Peyer's patch (tissue), 4 donors: Measurements from ENCODE around the gene SORBS2.

ENCODE experiments used
- POLR2A ChIP-seq, 2 donors: fragments of 450-650 bp; IDR thresholded peaks; one replicate each; pipeline ENCODE4 v1.5.1; 2017; ENCODE audit warnings: antibody characterized with exemption in 2 of 2, mild to moderate bottlenecking in 2 of 2, moderate library complexity in 2 of 2
- TF ChIP-seq, protein P1 (sequence below), 6 experiments: fragments of 450-650 bp in 4 of 6; fragments of 200-600 bp in 2 of 6; sonication (generic) in 1 of 6; IDR thresholded peaks; one replicate each; pipeline ENCODE4 v1.5.1; 2017 to 2019; ENCODE audit warnings: antibody characterized with exemption in 6 of 6, mild to moderate bottlenecking in 3 of 6, moderate library complexity in 1 of 6

DNA sequence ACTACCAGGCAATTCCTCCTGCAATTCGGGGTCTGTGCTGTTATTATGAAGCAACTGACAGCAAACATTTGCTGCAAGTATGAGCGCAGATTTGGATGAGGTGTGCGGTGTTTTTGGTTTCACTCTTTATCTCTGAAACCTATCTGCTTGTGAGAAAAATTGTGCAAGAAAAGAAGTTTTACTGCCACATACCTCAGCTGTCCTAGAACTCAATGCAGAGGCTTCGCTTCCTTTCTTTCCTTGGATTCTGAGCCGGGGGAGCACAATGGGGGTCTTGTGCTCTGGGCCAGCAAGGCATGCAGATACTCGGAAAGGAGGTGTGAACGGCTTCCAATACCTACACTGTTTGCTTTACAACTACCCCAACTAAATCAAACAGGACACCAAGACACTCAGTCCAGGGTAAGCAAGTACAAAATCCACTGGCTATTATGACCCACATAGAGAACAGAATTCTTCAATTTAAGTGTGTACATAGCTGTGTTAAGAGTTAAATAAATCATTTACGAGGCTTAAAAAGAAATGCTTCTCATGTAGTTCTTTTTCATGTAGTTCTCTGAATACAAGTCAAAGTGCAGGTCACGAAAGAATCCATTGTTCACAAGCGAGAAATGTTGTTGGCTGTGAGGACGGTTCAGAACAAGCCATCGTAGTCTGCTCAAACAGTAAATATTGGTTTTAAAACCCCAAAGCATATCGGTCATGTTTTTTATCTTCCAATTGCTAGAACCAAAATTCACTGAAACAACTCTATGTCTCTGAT, 1.1 kb downstream of the SORBS2 start:
- TF ChIP-seq, protein P1, sequence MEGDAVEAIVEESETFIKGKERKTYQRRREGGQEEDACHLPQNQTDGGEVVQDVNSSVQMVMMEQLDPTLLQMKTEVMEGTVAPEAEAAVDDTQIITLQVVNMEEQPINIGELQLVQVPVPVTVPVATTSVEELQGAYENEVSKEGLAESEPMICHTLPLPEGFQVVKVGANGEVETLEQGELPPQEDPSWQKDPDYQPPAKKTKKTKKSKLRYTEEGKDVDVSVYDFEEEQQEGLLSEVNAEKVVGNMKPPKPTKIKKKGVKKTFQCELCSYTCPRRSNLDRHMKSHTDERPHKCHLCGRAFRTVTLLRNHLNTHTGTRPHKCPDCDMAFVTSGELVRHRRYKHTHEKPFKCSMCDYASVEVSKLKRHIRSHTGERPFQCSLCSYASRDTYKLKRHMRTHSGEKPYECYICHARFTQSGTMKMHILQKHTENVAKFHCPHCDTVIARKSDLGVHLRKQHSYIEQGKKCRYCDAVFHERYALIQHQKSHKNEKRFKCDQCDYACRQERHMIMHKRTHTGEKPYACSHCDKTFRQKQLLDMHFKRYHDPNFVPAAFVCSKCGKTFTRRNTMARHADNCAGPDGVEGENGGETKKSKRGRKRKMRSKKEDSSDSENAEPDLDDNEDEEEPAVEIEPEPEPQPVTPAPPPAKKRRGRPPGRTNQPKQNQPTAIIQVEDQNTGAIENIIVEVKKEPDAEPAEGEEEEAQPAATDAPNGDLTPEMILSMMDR (IDR thresholded peaks at IDR 0.05) = no peak
- no peak for TF ChIP-seq POLR2A (IDR thresholded peaks at IDR 0.05)
